Lower lobe of right lung (tissue), 2 donors: ENCODE measurements around the gene CEP162. TPM values are rescaled to one million over a fixed set of nuclear protein-coding genes. Genes with fewer than 3 reads are reported as not detected.
"Not testable (repeated sequence)": the region's sequence is repeated elsewhere in the genome, so short reads cannot be mapped to it uniquely, and the experiment has no call there.

ENCODE experiments used
- ATAC-seq, 2 donors: fragments of 200-7000 bp; cut with Tn5 transposase; one replicate each; pipeline ENCODE4 v1.9.1; 2020 to 2022; ENCODE audit warnings: mild to moderate bottlenecking in 2 of 2, moderate library complexity in 2 of 2
- DNase-seq: peaks from one replicate; pipeline ENCODE4 v3.0.0-alpha.2; 2020
- H3K27ac ChIP-seq: fragments of 200-600 bp; one replicate; pipeline ENCODE4 v1.8.0; 2022
- H3K27me3 ChIP-seq: fragments of 200-600 bp; one replicate; pipeline ENCODE4 v1.8.0; 2022; ENCODE audit warnings: low read depth
- H3K36me3 ChIP-seq: fragments of 200-600 bp; one replicate; pipeline ENCODE4 v1.8.0; 2022; ENCODE audit warnings: mild to moderate bottlenecking
- H3K4me1 ChIP-seq: fragments of 200-600 bp; one replicate; pipeline ENCODE4 v1.8.0; 2022
- H3K4me3 ChIP-seq: fragments of 200-600 bp; one replicate; pipeline ENCODE4 v1.8.0; 2022; ENCODE audit warnings: mild to moderate bottlenecking
- H3K9me3 ChIP-seq: fragments of 200-600 bp; one replicate; pipeline ENCODE4 v1.8.0; 2022
- intact Hi-C: fragments of 100-400 bp; cut with DNase I; formaldehyde crosslinking; loops from one replicate; pipeline ENCODE4 v1.11.0; 2022
- total RNA-seq: library from RNA; stranded (reverse); fragmentation: NEBNext Ultra II Directional; extraction: Animal tissue kit (Norgen Biotek cat#: 25700); gene quantifications from one replicate; pipeline ENCODE4 v1.2.1, GENCODE V29; 2021
- TF ChIP-seq, protein P1 (sequence below): fragments of 200-600 bp; IDR thresholded peaks from one replicate; pipeline ENCODE4 v1.8.0; 2022; ENCODE audit warnings: antibody characterized with exemption, mild to moderate bottlenecking
- donor health status: DM: no; HTN: yes; CAD: no; lungs with severe emphysema.

The CEP162 gene
- total RNA-seq, 1 donor from 2014 or later = 12.1 TPM

DNA sequence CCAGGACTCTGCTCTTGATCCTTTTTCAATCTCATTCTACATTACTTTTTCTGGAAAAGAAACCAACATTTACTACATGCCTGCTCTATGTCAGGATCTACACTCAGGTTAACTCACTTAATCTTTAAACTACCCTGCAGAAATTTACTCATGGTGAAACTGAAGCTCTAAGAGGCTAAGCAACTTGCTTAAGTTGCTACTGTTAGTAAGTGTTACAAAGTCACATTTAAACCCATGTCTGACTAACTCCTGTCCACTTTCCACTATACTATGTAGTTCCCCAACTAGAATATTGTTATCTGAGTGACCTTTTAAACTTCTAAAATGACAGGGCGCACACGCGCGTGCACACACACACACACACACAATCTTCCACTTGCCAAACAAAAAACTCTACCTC, 5.0 kb downstream of the CEP162 start:
- Histone ChIP-seq H3K4me1 (peaks cover 16% of the 10 kb centered on the region), H3K36me3 (no peaks in the 10 kb centered on the region), H3K27me3 (no peaks in the 10 kb centered on the region), H3K4me3 (no peak overlapping the region), H3K9me3 (no peaks in the 10 kb centered on the region), H3K27ac (no peak overlapping the region)
- DNase-seq (no peak), ATAC-seq (no peak)
- intact Hi-C loops = no loop called here
- TF ChIP-seq, protein P1, sequence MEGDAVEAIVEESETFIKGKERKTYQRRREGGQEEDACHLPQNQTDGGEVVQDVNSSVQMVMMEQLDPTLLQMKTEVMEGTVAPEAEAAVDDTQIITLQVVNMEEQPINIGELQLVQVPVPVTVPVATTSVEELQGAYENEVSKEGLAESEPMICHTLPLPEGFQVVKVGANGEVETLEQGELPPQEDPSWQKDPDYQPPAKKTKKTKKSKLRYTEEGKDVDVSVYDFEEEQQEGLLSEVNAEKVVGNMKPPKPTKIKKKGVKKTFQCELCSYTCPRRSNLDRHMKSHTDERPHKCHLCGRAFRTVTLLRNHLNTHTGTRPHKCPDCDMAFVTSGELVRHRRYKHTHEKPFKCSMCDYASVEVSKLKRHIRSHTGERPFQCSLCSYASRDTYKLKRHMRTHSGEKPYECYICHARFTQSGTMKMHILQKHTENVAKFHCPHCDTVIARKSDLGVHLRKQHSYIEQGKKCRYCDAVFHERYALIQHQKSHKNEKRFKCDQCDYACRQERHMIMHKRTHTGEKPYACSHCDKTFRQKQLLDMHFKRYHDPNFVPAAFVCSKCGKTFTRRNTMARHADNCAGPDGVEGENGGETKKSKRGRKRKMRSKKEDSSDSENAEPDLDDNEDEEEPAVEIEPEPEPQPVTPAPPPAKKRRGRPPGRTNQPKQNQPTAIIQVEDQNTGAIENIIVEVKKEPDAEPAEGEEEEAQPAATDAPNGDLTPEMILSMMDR = no peak

DNA sequence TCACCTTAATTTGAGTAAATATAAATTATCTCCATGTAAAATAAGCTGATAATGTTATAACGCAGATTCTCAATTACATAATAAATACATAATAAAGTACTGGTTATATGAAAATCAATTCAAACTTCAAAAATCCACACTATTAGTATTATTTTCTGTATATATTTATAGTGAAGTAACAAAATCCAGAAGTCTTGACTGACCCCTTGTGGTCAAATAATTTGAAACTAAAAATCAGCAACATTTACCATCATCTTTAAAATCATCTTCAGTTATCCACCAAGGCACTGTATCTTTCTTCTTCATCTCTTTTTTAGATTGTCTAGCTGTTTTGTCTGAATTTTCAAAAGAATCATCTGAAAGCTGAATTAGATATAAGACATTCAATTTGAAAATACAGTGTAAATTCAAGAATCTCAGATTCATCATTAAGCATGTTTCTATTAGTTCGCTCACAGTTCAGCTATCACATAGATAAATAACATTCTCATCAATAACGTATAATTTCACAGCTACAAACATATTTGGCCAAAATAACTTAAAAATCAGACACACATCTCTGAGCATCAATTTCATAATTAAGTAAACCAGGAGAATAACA, 6.5 kb downstream of the CEP162 start:
- Histone ChIP-seq H3K9me3 (no peaks in the 10 kb centered on the region), H3K27me3 (no peaks in the 10 kb centered on the region), H3K36me3 (no peaks in the 10 kb centered on the region), H3K4me3 (no peak overlapping the region), H3K27ac (no peak overlapping the region), H3K4me1 (peaks cover 6% of the 10 kb centered on the region)
- intact Hi-C loops = no loop called here
- ATAC-seq = no peak
- no peak for DNase-seq
- TF ChIP-seq, protein P1 = peak; percentile 40

DNA sequence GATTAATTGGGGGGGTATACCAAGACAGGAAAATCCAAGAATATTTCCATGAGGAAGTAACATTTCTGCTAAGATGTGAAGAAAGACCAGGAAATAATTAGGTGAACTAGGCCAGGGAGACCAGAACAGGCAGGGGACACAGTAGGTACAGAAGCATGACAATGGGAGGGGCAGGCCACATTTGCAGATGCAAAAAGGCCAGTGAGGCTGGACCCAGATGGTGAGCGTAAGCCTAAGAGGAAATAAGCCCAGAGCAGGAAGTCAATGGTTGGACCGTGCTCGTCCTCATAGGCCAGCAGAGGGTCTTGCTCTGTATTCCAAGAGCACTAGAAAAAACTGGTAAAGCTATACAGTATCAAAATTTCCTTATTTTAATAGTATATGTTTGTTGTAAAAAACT, 9.4 kb downstream of the CEP162 start:
- Histone ChIP-seq H3K27me3 (no peaks in the 10 kb centered on the region), H3K9me3 (no peaks in the 10 kb centered on the region), H3K36me3 (peaks cover 25% of the 10 kb centered on the region), H3K4me1 (no peaks in the 10 kb centered on the region), H3K4me3 (no peak overlapping the region), H3K27ac (no peak overlapping the region)
- DNase-seq (no peak), ATAC-seq (no peak)
- intact Hi-C loops = no loop called here
- TF ChIP-seq, protein P1 = no peak

DNA sequence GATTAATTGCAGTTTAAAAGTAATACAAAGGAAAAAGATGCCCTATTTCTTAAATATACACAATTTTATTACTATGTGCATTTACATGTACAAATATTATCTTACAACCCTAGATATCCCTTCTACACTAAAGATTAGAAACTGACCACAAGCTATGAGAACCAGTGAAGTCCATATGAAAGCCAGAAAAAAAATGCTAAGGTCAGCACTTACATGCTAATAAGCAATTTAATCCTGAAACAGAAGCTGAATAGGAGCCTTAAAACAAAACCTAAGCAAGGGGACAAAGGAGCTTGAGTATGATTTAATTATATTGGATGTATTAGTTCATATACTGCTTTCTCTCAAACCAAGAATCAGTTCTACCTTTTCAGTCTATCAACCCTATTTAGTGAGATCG, 14.2 kb downstream of the CEP162 start:
- H3K27ac ChIP-seq = no peak overlapping the region
- H3K4me1 ChIP-seq = no peaks in the 10 kb centered on the region
- ATAC-seq = no peak
- H3K9me3 ChIP-seq = no peaks in the 10 kb centered on the region
- H3K36me3 ChIP-seq = peaks cover 37% of the 10 kb centered on the region
- H3K4me3 ChIP-seq = no peak overlapping the region
- no peaks in the 10 kb centered on the region for H3K27me3 ChIP-seq
- TF ChIP-seq, protein P1 = no peak
- DNase-seq = no peak
- intact Hi-C loops = loop anchor here (5.0 kb wide), 1 partner anchor 331 kb away; no protein-coding TSS in a partner anchor

DNA sequence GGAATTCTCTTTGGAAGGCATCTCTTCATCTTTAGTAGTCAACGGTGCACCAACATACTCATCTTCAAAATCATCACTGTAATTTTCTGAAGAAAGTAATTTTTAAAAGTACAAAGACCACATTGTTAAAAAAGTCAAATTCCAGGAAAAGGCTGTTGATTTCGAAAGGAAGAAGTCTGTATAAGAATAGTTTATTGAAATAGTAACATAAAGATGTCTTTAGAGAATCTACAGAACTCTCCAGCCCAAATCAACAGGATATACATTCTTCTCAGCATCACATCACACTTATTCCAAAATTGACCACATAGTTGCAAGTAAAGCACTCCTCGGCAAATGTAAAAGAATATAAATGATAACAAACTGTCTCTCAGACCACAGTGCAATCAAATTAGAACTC, 23.4 kb downstream of the CEP162 start:
- ATAC-seq (no peak), DNase-seq (no peak)
- intact Hi-C loops = no loop called here
- Histone ChIP-seq H3K27ac (no peak overlapping the region), H3K4me3 (no peak overlapping the region), H3K4me1 (no peaks in the 10 kb centered on the region), H3K36me3 (peaks cover 36% of the 10 kb centered on the region), H3K9me3 (no peaks in the 10 kb centered on the region), H3K27me3 (no peaks in the 10 kb centered on the region)
- TF ChIP-seq, protein P1 = no peak

DNA sequence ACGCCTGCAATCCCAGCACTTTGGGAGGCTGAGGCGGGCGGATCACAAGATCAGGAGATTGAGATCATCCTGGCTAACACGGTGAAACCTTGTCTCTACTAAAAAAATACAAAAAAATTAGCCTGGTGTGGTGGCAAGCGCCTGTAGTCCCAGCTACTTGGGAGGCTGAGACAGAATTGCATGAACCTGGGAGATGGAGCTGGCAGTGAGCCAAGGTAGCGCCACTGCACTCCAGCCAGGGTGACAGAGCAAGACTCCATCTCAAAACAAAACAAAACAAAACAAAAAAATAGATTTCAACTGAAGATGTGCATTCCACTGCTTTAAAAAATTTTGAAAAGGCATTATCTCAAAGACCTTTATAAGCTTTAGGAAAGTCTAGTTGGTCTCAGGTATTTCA, 27.5 kb downstream of the CEP162 start:
- H3K9me3 ChIP-seq, H3K4me3 ChIP-seq, H3K27ac ChIP-seq, DNase-seq, intact Hi-C loops, ATAC-seq, H3K27me3 ChIP-seq, H3K4me1 ChIP-seq: not testable (repeated sequence)
- peaks cover 67% of the 10 kb centered on the region for H3K36me3 ChIP-seq
